HFFc6 (cell line): ENCODE results near the gene TRABD2B. TPM values are rescaled to one million over a fixed set of nuclear protein-coding genes. Genes with fewer than 3 reads are reported as not detected.

ENCODE experiments used
- DNase-seq: peaks from one replicate; pipeline ENCODE4 v3.0.0-alpha.2; 2018
- H3K27ac Mint-ChIP-seq: 2 replicates; pipeline ENCODE4 v1.8.0; 2020; ENCODE audit warnings: mild to moderate bottlenecking, mixed read lengths
- H3K27me3 Mint-ChIP-seq: 2 replicates; pipeline ENCODE4 v1.8.0; 2021; ENCODE audit warnings: mild to moderate bottlenecking, moderate library complexity, mixed read lengths; ENCODE audit not compliant: insufficient read depth
- H3K36me3 Mint-ChIP-seq: 2 replicates; pipeline ENCODE4 v1.8.0; 2021; ENCODE audit warnings: low read depth, mixed read lengths
- H3K4me1 Mint-ChIP-seq: 2 replicates; pipeline ENCODE4 v1.8.0; 2020; ENCODE audit warnings: low read depth, mixed read lengths
- H3K4me3 Mint-ChIP-seq: 2 replicates; pipeline ENCODE4 v1.8.0; 2020; ENCODE audit warnings: mild to moderate bottlenecking, moderate library complexity, mixed read lengths
- H3K9me3 Mint-ChIP-seq: 2 replicates; pipeline ENCODE4 v1.8.0; 2020; ENCODE audit warnings: mild to moderate bottlenecking, mixed read lengths
- total RNA-seq, 6 experiments: library from RNA; stranded (reverse); fragmentation: NEBNext Ultra II Directional; extraction: Animal tissue kit (Norgen Biotek cat#: 25700); gene quantifications; 2 replicates in 1 of 6; 3 replicates in 5 of 6; pipeline ENCODE4 v1.2.3, GENCODE V29; 2021
- TF ChIP-seq, protein P1 (sequence below): fragments of 200-600 bp; sonication (generic); IDR thresholded peaks from 2 replicates; pipeline ENCODE4 v1.5.0; 2021; ENCODE audit warnings: antibody characterized with exemption, mild to moderate bottlenecking

Gene TRABD2B
- total RNA-seq, 6 experiments from 2014 or later = not detected

DNA sequence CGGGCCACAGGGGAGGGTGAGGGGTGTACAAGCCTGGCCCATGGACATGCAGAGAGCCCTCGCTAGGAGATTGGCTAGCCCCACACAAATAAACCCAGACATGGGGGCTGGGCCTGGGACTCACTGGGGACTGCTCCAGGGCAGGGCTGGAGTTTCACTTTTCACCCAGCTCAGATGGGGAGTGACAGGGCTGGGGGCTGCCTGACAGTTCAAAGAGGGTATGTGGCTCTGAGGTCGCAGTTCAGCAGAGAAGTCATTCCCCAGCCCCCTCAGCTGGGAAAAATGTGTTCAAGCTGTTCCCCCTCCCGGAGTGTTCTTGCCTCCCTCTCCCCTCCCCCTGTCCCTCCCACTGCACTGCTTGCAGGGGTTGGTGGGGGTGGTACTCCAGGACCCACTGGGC, 277.1 kb downstream of the TRABD2B start:
- H3K4me1 Mint-ChIP-seq = no peaks in the 10 kb centered on the region
- H3K9me3 Mint-ChIP-seq = no peaks in the 10 kb centered on the region
- H3K4me3 Mint-ChIP-seq = no peak overlapping the region
- no peak overlapping the region for H3K27ac Mint-ChIP-seq
- DNase-seq = no peak
- H3K27me3 Mint-ChIP-seq = peaks cover 33% of the 10 kb centered on the region
- TF ChIP-seq, protein P1, sequence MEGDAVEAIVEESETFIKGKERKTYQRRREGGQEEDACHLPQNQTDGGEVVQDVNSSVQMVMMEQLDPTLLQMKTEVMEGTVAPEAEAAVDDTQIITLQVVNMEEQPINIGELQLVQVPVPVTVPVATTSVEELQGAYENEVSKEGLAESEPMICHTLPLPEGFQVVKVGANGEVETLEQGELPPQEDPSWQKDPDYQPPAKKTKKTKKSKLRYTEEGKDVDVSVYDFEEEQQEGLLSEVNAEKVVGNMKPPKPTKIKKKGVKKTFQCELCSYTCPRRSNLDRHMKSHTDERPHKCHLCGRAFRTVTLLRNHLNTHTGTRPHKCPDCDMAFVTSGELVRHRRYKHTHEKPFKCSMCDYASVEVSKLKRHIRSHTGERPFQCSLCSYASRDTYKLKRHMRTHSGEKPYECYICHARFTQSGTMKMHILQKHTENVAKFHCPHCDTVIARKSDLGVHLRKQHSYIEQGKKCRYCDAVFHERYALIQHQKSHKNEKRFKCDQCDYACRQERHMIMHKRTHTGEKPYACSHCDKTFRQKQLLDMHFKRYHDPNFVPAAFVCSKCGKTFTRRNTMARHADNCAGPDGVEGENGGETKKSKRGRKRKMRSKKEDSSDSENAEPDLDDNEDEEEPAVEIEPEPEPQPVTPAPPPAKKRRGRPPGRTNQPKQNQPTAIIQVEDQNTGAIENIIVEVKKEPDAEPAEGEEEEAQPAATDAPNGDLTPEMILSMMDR = no peak
- H3K36me3 Mint-ChIP-seq = no peaks in the 10 kb centered on the region

GRCh38 chr1:47717341-47717740, 279.8 kb downstream of the TRABD2B start:
- DNase-seq = no peak
- no peak overlapping the region for H3K4me3 Mint-ChIP-seq
- no peaks in the 10 kb centered on the region for H3K36me3 Mint-ChIP-seq
- TF ChIP-seq, protein P1 = no peak
- H3K9me3 Mint-ChIP-seq = no peaks in the 10 kb centered on the region
- H3K27ac Mint-ChIP-seq = no peak overlapping the region
- H3K27me3 Mint-ChIP-seq = peaks cover 26% of the 10 kb centered on the region
- H3K4me1 Mint-ChIP-seq = no peaks in the 10 kb centered on the region

GRCh38 chr1:47713975-47714767, 283.0 kb downstream of the TRABD2B start:
- Mint-ChIP-seq H3K9me3 (no peaks in the 10 kb centered on the region), H3K4me3 (no peak overlapping the region), H3K36me3 (no peaks in the 10 kb centered on the region), H3K4me1 (no peaks in the 10 kb centered on the region), H3K27ac (no peak overlapping the region), H3K27me3 (peaks cover 37% of the 10 kb centered on the region)
- TF ChIP-seq, protein P1 = no peak
- no peak for DNase-seq

- Mint-ChIP-seq H3K9me3 (no peaks in the 10 kb centered on the region), H3K4me3 (no peak overlapping the region), H3K27me3 (peaks cover 38% of the 10 kb centered on the region), H3K36me3 (no peaks in the 10 kb centered on the region), H3K27ac (no peak overlapping the region), H3K4me1 (0 out of 2 replicates have a peak, but pooled peaks cover under 1% of the 10 kb centered on the region)
- no peak for DNase-seq
- TF ChIP-seq, protein P1 = no peak
Measured at GRCh38 chr1:47713333-47713953, 283.7 kb downstream of the TRABD2B start.

GRCh38 chr1:47712596-47713299, 284.4 kb downstream of the TRABD2B start:
- H3K9me3 Mint-ChIP-seq = no peaks in the 10 kb centered on the region
- H3K4me3 Mint-ChIP-seq = no peak overlapping the region
- DNase-seq = no peak
- no peaks in the 10 kb centered on the region for H3K36me3 Mint-ChIP-seq
- no peak overlapping the region for H3K27ac Mint-ChIP-seq
- peaks cover 6% of the 10 kb centered on the region for H3K4me1 Mint-ChIP-seq
- TF ChIP-seq, protein P1 = no peak
- peaks cover 39% of the 10 kb centered on the region for H3K27me3 Mint-ChIP-seq
